Muscle of leg (tissue), 11 donors: ENCODE results near the gene PAK6. TPM values are rescaled to one million over a fixed set of nuclear protein-coding genes. Genes with fewer than 3 reads are reported as not detected.
A peak's percentile ranks its signal among the peaks of the same experiment; 100 is the strongest.

Source experiments
- DNase-seq: peaks from one replicate; pipeline ENCODE4 v3.0.0; 2013
- H3K27ac ChIP-seq: one replicate; pipeline ENCODE4 v1.5.1; 2013; ENCODE audit warnings: mild to moderate bottlenecking, low read length, control low read depth
- H3K27me3 ChIP-seq: one replicate; pipeline ENCODE4 v1.6.1; 2013; ENCODE audit warnings: low read length; ENCODE audit not compliant: control insufficient read depth, insufficient read depth
- H3K36me3 ChIP-seq: one replicate; pipeline ENCODE4 v1.6.1; 2013; ENCODE audit warnings: low read length; ENCODE audit not compliant: control insufficient read depth, insufficient read depth
- H3K4me1 ChIP-seq: one replicate; pipeline ENCODE4 v1.6.1; 2013; ENCODE audit warnings: low read length; ENCODE audit not compliant: control insufficient read depth, insufficient read depth
- H3K4me3 ChIP-seq: one replicate; pipeline ENCODE4 v1.5.1; 2013; ENCODE audit warnings: low read length, control low read depth
- H3K9me3 ChIP-seq: replicated peaks from 2 replicates; pipeline ENCODE4 v1.6.1; 2013; ENCODE audit warnings: low read depth, low read length; ENCODE audit not compliant: control insufficient read depth
- WGBS: methylation state at CpG from one replicate; pipeline ENCODE4 v1.1.5; 2013; ENCODE audit warnings: missing lambda C conversion rate; ENCODE audit not compliant: insufficient coverage; 5-methylcytosine and 5-hydroxymethylcytosine counted together
- polyA plus RNA-seq, 8 donors: library from polyadenylated mRNA; unstranded; fragments of 120-200 nt; gene quantifications; one replicate each; pipeline versions ENCODE4 v1.2.1 to v1.2.3, GENCODE V29; 2013; ENCODE audit warnings: inconsistent platforms in 1 of 8, low replicate concordance in 1 of 8; ENCODE audit not compliant: insufficient read length in 8 of 8, insufficient read depth in 1 of 8
- total RNA-seq: library from RNA; stranded (reverse); fragments of 120-200 nt; gene quantifications from one replicate; pipeline ENCODE4 v1.2.4, GENCODE V29; 2013

Gene PAK6
- total and polyA plus RNA-seq, 9 donors, result 0.29 to 1.6 (median 0.53) TPM

GRCh38 chr15:40320931-40321371, 82.1 kb downstream of the PAK6 start:
- peaks cover 19% of the 10 kb centered on the region for H3K4me1 ChIP-seq
- no peak overlapping the region for H3K4me3 ChIP-seq
- DNase-seq, result peak; percentile 76
- no peak overlapping the region for H3K27ac ChIP-seq
- H3K27me3 ChIP-seq, result peaks cover 7% of the 10 kb centered on the region
- WGBS, result no CpG with 5 or more reads among the region's 2 CpGs
- H3K36me3 ChIP-seq, result no peaks in the 10 kb centered on the region
- H3K9me3 ChIP-seq, result no peaks in the 10 kb centered on the region

GRCh38 chr15:40322531-40323238, 83.8 kb downstream of the PAK6 start:
- 17% methylated on average over 25 of the region's 26 CpGs for WGBS
- peaks cover 33% of the 10 kb centered on the region for H3K4me1 ChIP-seq

GRCh38 chr15:40323239-40323952, 84.5 kb downstream of the PAK6 start, which contains the start of gene INAFM2:
Gene INAFM2, plus strand, starts transcription at chr15:40323692. Its CDS starts 364 bp downstream, at chr15:40324056.
- Histone ChIP-seq H3K4me3 (peak within 1 kb of the TSS; percentile 57), H3K4me1 (peaks cover 39% of the 10 kb centered on the region), H3K27ac (peak within 1 kb of the TSS; percentile 82), H3K36me3 (peaks cover 3% of the 10 kb centered on the region), H3K27me3 (peaks cover 2% of the 10 kb centered on the region), H3K9me3 (no peaks in the 10 kb centered on the region)
- peak; percentile 97 for DNase-seq
- WGBS, result under 1% methylated on average over 100 of the region's 103 CpGs

More at GRCh38 chr15:40322531-40323238, 83.8 kb downstream of the PAK6 start:
- Histone ChIP-seq H3K9me3 (no peaks in the 10 kb centered on the region), H3K27me3 (peaks cover 3% of the 10 kb centered on the region), H3K4me3 (peak overlapping the region; percentile 32), H3K36me3 (peaks cover 3% of the 10 kb centered on the region), H3K27ac (peak overlapping the region; percentile 82)
- DNase-seq, result peak; percentile 53

GRCh38 chr15:40323953-40324937, 85.4 kb downstream of the PAK6 start:
- Histone ChIP-seq H3K27me3 (peaks cover under 1% of the 10 kb centered on the region), H3K36me3 (peaks cover 3% of the 10 kb centered on the region), H3K27ac (peak overlapping the region; percentile 20), H3K9me3 (no peaks in the 10 kb centered on the region), H3K4me3 (peak overlapping the region; percentile 57), H3K4me1 (peaks cover 45% of the 10 kb centered on the region)
- under 1% methylated on average over 91 of the region's 101 CpGs for WGBS
- DNase-seq, result no peak

- H3K4me1 ChIP-seq, result peaks cover 52% of the 10 kb centered on the region
Measured at GRCh38 chr15:40325188-40325587, 86.3 kb downstream of the PAK6 start.

GRCh38 chr15:40325700-40326099, 86.8 kb downstream of the PAK6 start:
- DNase-seq, result no peak
- H3K36me3 ChIP-seq, result peaks cover 3% of the 10 kb centered on the region
- H3K27ac ChIP-seq, result no peak overlapping the region
- H3K9me3 ChIP-seq, result no peaks in the 10 kb centered on the region
- H3K4me3 ChIP-seq, result no peak overlapping the region
- H3K27me3 ChIP-seq, result no peaks in the 10 kb centered on the region
- H3K4me1 ChIP-seq, result peaks cover 57% of the 10 kb centered on the region
- WGBS, result no CpG with 5 or more reads among the region's 2 CpGs

More at GRCh38 chr15:40325188-40325587, 86.3 kb downstream of the PAK6 start:
- DNase-seq, result peak; percentile 44
- H3K36me3 ChIP-seq, result peaks cover 3% of the 10 kb centered on the region
- no peaks in the 10 kb centered on the region for H3K9me3 ChIP-seq
- H3K27me3 ChIP-seq, result no peaks in the 10 kb centered on the region
- H3K4me3 ChIP-seq, result no peak overlapping the region
- no peak overlapping the region for H3K27ac ChIP-seq
- 67% methylated on average over 1 of the region's 2 CpGs for WGBS

Other genes starting within 250 kb of the PAK6 start
- 148 TPM for gene SRP14, start 199.9 kb upstream of the PAK6 start, total RNA-seq
- 100 to 1,000 TPM; 317 to 493 (median 359) TPM for gene SRP14, start 199.9 kb upstream of the PAK6 start, polyA plus RNA-seq
- gene BMF, start 130.2 kb upstream of the PAK6 start, total RNA-seq, result 10.1 TPM
- 10 to 100 TPM in 5 of 8 donors, 1 to 10 TPM in 3; 7.5 to 15.3 (median 12.9) TPM for gene BMF, start 130.2 kb upstream of the PAK6 start, polyA plus RNA-seq
- 11.8 TPM for gene BUB1B, start 78.0 kb upstream of the PAK6 start, total RNA-seq
- gene BUB1B, start 78.0 kb upstream of the PAK6 start, polyA plus RNA-seq, result 10 to 100 TPM; 10.8 to 20.7 (median 14.7) TPM
- gene ANKRD63, start 44.0 kb downstream of the PAK6 start, total RNA-seq, result 0.22 TPM
- gene ANKRD63, start 44.0 kb downstream of the PAK6 start, polyA plus RNA-seq, result under 1 TPM in 5 of 8 donors, not detected in 3; 0.11 to 0.22 (median 0.15) TPM
- gene PLCB2, start 68.9 kb downstream of the PAK6 start, total RNA-seq, result 4.8 TPM
- gene PLCB2, start 68.9 kb downstream of the PAK6 start, polyA plus RNA-seq, result 10 to 100 TPM in 2 of 8 donors, 1 to 10 TPM in 6; 6.2 to 11.5 (median 8.7) TPM
- gene INAFM2, start 84.6 kb downstream of the PAK6 start, total RNA-seq, result 12.4 TPM
- gene INAFM2, start 84.6 kb downstream of the PAK6 start, polyA plus RNA-seq, result 10 to 100 TPM; 10.7 to 16.7 (median 13.5) TPM
- 5.3 TPM for gene CCDC9B, start 101.9 kb downstream of the PAK6 start, total RNA-seq
- gene CCDC9B, start 101.9 kb downstream of the PAK6 start, polyA plus RNA-seq, result 10 to 100 TPM; 10.2 to 16.8 (median 12.5) TPM
- gene PHGR1, start 112.0 kb downstream of the PAK6 start, total RNA-seq, result not detected
- 10 to 100 TPM in 1 of 8 donors, 1 to 10 TPM in 1, under 1 TPM in 1, not detected in 5; 0.41 to 33.7 (median 4.7) TPM for gene PHGR1, start 112.0 kb downstream of the PAK6 start, polyA plus RNA-seq
- gene DISP2, start 119.2 kb downstream of the PAK6 start, total RNA-seq, result 0.75 TPM
- 1 to 10 TPM in 5 of 8 donors, under 1 TPM in 3; 0.20 to 4.3 (median 1.4) TPM for gene DISP2, start 119.2 kb downstream of the PAK6 start, polyA plus RNA-seq
- 22.2 TPM for gene KNSTRN, start 143.7 kb downstream of the PAK6 start, total RNA-seq
- 10 to 100 TPM; 17.8 to 24.8 (median 21.8) TPM for gene KNSTRN, start 143.7 kb downstream of the PAK6 start, polyA plus RNA-seq
- 30.5 TPM for gene IVD, start 166.7 kb downstream of the PAK6 start, total RNA-seq
- 10 to 100 TPM; 42.6 to 60.3 (median 49.3) TPM for gene IVD, start 166.7 kb downstream of the PAK6 start, polyA plus RNA-seq
- 12.1 TPM for gene BAHD1, start 201.9 kb downstream of the PAK6 start, total RNA-seq
- 10 to 100 TPM; 13.3 to 22.6 (median 19.0) TPM for gene BAHD1, start 201.9 kb downstream of the PAK6 start, polyA plus RNA-seq
- gene CHST14, start 231.9 kb downstream of the PAK6 start, total RNA-seq, result 16.0 TPM
- gene CHST14, start 231.9 kb downstream of the PAK6 start, polyA plus RNA-seq, result 10 to 100 TPM; 32.1 to 48.4 (median 43.0) TPM